ENCODE measurements around the gene COG5.

COG5 gene

DNA sequence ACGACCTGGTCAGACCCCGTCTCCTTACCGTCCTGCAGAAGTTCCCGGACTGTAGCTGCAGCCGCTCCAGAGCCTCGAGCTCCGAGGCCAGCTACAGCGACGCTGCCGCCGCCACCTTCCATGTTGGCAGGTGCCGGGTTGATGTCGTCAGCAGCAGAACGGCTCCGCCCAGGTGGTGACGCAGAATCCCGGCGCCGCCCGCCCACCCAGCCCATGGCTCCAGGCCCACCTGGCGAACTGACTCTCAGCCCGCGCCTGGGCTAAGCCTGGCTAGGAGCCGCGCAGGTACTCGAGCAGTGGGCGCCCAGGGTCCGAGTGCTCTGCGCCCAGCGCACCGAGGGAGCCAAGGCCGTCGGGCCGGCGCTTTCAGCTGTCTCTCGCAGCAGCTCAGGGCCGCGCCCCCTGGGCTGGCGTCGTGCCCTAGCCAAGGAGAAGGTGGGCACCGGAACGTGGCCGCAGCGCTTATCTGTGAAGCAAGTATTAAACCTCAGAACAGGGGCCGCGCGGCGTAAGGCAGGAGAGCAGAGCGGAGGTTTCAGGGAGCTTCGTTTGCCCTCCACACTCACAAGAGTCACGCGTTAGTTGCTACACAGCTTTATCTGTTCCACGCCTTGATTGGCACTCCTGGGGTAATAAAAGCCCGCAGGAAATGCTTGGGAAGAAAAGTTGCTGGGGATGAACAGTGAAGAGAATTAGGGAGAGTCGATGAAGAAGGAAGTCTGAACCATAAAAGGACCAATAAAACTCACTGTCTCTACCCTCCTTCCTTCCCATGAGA is at the start of gene COG5, which contains the start of gene DUS4L:
Gene COG5, minus strand, starts transcription at position 146 of the 778 bp plus-strand sequence. Its CDS starts 24 bp downstream, at position 122.
Gene DUS4L, plus strand, starts transcription at position 197 of the 778 bp plus-strand sequence. CDS start 3,100 bp downstream, outside the sequence.
- no peak for DNase-seq (ENCODE audit: low read depth, low spot score)
- peak within 1 kb of the TSS; percentile 95 for H3K27ac ChIP-seq

DNA sequence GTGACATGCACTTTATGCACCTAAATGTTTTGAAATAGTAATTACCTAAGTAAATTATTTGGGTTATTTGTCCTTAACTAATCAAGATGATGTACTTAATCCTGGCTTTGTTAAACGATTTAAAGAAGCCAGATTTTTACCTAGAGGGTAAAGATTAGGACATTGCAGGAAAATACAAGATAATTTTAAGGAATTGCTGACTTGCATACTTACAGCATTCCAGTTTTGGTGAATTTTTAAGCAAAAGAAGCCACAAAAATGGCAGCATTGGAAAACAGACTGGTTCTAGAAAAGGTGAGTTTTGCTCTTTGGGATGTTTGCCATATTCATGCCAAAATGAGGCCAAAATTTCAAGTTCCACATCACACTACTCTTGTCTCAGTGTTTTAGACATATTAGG is 49.7 kb upstream of the COG5 start:
- H3K27ac ChIP-seq: peak overlapping the region; percentile 19
- DNase-seq (ENCODE audit: low read depth, low spot score): no peak

DNA sequence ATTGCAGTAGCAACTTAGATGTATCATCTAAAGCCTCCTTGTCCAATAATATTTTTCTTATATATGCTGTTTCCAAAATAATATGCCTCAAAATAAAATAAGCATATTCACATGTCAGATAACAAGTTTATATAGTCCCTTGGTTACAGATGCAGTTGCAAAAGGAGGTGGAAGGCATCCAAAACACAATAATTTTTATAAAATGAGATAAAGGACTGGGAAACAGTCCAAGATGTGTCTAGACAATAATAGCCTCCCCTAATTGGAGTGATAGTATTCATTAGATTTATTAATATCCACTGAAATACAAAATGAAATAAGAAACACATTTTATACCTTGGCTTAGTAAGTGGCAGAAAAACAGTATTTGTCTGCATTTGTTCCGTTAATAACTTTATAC is 46.6 kb upstream of the COG5 start:
- no peak for DNase-seq (ENCODE audit: low read depth, low spot score)
- no peak overlapping the region for H3K27ac ChIP-seq

DNA sequence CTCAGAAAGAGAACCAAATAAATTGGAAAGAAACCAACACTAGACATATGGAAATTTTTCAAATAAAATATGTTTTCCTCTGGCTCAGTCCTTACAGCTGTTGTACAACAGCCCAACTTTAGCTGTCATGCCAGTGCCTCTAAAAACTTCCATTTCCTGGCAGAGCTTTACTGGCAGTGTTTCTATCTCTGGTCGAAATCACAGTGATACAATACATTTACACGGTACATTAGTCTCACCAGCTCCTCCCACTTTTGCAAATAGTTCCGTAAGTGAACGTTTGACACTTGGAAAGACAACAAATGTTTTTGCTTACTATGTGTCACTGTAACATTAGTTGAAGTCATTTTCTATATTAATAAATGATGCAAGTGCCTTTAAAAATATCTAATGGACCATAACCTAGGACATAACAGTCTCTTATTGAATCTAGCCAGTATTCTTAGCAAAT is 46.1 kb upstream of the COG5 start:
- H3K27ac ChIP-seq: no peak overlapping the region
- no peak for DNase-seq (ENCODE audit: low read depth, low spot score)

DNA sequence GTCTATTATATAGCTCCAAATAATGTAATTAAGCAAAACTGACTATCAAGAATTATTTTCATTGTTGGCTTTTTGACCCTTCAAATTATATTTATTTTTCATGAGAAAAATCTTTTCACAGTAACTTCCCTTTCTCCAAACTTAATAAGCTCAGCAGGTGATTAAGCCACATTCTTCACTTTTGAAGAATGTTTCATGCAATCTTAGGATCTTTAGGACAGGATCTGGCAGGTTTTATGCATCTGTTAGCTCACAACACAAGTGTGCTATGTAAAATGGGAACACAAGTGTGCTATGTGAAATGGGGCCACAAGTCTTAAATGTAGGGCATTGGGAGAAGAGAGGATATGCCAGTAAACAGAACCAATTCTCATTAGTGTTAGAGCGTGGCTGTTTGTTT is 42.6 kb upstream of the COG5 start:
- peak overlapping the region; percentile 16 for H3K27ac ChIP-seq
- no peak for DNase-seq (ENCODE audit: low read depth, low spot score)

DNA sequence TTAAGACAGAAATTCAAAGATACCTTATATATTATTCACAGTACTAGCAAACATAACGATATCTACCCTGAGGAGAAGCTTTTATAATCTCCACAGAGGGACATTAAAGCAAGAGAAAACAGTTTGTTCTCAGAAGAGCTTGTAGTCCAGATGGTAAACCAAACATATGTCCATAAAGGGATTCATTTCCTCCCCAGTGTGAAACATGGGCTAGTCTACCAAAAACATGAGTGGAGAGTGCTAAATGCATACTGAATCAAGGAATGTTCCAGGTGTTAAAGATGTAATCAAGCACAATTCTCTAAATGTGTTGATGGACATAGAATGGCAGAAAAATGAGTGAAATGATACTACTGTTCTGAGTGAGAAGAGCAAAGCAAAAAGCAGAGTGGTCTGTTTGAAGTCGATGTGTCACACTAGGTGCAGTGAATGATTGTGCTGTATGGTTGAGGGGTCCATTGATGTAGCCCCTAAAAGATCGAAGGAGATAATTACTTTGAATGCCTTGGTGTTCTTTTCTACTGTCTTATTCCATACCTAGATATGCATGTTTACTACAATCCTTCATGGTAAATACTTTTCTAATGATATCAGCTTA is 41.6 kb upstream of the COG5 start:
- H3K27ac ChIP-seq: no peak overlapping the region
- no peak for DNase-seq (ENCODE audit: low read depth, low spot score)

DNA sequence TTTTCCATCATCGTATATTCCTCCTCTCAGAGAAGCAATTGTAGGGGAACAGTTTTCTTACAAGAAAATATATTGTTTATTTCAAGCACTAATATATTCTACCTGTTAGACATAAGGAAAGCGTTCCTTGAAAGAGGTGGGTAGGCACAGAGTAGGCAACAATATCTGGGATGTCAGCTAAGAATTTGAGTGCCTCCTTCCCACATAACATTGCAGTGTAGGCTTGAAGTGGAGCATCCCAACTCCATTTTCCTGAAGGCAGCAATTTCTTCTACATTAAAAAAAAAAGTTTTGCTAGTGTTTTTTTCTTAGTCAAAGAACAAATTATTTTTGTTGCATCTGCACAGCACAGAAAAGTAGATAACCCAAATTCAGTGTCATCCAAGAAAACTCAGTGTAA is 37.1 kb upstream of the COG5 start:
- no peak for DNase-seq (ENCODE audit: low read depth, low spot score)
- H3K27ac ChIP-seq: no peak overlapping the region

DNA sequence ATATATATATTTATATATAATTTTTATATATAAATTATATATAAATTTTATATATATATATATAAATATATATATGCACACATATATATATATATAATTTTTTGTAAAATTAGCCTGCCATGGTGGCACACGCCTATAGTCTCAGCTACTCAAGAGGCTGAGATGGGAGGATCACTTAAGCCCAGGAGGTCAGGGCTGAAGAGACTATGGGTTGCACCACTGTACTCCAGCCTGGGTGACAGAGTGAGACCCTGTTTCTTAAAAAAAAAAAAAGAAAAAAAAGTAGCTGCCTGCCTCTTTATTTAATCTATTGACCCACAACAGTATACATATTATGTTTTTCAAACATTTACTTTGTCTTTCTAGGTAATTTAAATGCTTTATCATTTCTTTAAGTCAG is 35.5 kb upstream of the COG5 start:
- no peak for DNase-seq (ENCODE audit: low read depth, low spot score)
- no peak overlapping the region for H3K27ac ChIP-seq

DNA sequence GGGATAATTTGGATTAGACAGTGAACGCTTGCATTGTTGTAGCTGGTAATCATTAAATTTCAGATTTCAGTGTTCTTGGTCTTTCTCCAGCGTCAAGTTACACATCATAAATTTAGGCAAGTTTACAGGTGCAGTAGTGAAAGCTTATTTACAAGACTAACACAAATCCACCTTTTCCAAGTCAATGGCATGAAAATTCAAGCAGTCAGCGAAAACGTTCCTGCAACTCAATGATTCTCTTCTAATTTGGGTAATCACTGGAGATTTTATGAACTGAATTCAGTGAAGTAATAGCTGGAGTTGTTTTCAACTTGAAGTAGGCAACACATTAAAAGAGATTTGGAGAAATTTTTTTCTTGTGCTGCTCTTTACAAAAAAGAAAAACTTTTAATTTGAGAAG is 34.2 kb upstream of the COG5 start:
- no peak overlapping the region for H3K27ac ChIP-seq
- DNase-seq (ENCODE audit: low read depth, low spot score): no peak

DNA sequence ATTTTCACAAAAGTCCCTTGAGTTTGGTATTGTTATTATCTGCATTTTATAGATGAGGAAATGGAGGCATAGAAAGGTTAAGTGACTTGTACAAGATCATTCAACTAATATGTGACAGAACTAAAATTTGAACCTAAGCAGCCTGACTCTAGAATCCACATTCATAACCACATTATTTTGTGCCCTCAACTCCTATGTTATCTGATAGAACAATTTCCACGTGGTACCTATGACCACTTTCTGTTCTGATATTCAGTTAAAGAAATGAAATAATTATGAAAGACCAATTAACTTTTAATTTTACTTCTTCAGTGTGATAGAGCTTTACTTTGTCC is 33.8 kb upstream of the COG5 start:
- H3K27ac ChIP-seq: no peak overlapping the region
- DNase-seq (ENCODE audit: low read depth, low spot score): no peak

DNA sequence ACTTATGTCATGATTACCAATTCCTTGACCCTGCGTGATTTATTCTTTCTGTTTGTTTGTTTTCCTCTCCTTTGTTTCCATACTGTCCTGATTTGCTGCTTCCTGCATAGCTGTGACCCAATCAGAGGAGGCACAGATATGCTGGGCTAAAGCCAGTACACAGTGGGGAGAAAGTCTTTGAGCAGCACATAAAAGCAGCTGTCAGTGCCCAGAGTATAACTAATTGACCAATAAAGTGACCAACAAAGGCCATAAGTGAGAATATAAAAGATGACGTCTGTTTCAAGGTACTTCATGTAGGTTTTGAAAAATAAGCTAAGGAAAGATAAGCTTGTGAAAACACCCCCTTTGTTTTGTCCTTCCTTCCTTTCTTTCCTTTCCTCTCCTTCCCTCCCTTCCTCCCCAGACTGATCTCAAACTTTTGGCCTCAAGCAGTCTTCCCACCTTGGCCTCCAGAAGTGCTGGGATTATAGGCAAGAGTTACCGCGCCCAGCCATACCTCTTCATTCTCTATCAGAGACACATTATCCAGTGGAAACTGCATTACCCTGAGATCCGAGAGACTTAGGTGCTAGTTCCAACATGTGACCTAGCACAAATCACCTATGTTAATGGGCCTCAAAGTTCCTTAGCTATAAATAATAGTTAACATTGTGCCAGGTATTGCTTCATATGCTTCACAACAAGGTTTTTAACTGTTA is 33.3 kb upstream of the COG5 start:
- H3K27ac ChIP-seq: no peak overlapping the region
- DNase-seq (ENCODE audit: low read depth, low spot score): no peak

DNA sequence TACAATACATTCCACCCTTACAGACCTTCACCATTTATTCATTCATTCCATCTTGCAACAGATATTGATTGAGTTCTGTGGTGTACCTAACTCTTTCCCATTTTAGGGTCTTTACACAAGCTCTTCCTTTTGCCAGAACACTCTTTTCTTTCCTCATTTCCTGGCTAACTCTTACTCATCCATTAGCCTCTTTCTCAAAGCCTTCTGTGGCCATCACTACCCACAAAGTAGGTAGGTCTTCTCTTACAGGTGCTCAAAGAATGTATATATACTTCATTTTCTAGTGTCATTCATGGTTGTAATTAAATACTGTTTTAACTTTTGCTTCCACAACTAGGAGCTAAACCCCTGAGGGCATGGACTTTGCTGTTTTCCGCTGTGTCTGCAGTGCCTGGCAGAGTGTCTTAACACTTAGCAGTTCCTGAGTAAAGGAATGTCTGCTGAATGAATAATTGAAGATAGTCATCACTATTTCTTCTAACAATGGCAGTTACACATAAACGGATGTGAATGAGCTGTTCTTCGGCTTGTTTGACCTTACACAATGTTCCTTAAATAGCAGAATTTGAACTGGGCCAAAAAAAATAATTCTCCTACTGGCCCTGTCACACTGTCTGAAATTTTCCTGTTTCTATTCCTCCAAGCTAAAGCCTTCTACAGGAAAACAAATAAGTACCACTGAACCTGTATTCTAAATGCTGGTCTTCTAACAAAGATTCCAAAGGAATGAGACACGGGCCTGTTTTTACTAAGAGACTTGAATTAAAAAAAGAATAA is 31.4 kb upstream of the COG5 start:
- peak; percentile 83 for DNase-seq (ENCODE audit: low read depth, low spot score)
- H3K27ac ChIP-seq: peak overlapping the region; percentile 86

DNA sequence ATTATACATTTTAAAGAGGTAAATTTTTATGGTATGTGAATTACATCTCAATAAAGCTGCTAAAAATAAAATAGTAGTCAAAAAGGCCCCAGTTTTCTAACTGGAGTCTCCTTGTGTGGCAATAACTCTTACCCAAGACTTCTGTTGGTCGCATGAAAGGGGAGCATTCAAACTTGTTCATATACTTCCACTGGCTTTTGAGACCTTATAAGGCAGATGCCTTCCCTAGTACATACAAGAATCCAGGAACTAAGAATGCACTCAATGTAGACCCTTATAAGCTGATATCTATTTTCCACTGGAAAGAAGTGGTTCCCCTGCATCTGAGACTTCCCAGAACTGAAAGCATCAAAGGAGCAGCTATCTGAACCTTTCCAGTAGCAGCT is 29.3 kb upstream of the COG5 start:
- no peak overlapping the region for H3K27ac ChIP-seq
- no peak for DNase-seq (ENCODE audit: low read depth, low spot score)

DNA sequence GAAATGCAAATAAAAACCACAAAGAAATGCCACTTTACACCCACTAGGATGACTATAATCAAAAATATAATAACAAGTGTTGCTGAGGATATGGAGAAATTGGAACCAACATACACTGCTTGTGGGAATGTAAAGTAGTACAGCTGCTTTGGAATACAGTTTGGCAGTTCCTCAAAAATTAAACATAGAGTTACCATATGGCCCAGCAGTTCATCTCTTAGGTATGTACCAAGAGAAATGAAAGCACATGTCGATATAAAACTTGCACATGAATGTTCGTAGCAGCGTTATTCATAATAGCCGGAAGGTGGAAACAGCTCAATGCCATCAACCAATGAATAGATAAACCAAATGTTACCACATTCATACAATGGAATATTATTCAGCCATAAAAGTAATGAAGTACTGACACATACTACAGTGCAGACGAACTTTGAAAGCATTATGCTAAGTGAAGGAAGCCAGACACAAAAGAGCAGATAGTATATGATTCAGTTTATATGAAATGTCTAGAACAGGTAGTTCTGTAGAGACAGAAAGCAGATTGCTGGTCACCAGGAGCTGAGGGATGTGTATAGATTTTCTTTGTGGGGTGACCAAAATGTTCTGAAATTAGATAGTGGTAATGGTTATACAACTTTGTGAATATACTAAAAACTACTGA is 28.8 kb upstream of the COG5 start:
- no peak overlapping the region for H3K27ac ChIP-seq

DNA sequence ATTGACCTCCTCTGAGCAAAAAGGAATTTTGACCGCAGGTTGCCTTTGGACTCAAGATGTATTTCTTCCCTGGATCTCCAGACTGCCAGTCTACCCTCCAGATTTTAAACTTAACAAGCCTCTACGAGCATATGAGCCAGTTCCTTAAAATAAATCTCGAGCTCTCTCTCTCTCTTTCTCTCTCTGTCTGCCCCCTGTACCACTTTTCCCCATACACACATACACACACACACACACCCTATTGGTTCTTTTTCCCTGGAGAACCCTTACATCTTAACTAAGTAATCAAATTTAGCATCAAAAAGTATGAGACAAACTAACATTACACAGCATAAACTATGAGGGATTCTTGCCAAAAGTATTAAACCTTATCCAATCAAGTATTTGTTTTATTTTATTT is 27.7 kb upstream of the COG5 start:
- H3K27ac ChIP-seq: no peak overlapping the region
- DNase-seq (ENCODE audit: low read depth, low spot score): no peak

More for the DNA sequence above, 28.8 kb upstream of the COG5 start:
- DNase-seq (ENCODE audit: low read depth, low spot score): no peak

DNA sequence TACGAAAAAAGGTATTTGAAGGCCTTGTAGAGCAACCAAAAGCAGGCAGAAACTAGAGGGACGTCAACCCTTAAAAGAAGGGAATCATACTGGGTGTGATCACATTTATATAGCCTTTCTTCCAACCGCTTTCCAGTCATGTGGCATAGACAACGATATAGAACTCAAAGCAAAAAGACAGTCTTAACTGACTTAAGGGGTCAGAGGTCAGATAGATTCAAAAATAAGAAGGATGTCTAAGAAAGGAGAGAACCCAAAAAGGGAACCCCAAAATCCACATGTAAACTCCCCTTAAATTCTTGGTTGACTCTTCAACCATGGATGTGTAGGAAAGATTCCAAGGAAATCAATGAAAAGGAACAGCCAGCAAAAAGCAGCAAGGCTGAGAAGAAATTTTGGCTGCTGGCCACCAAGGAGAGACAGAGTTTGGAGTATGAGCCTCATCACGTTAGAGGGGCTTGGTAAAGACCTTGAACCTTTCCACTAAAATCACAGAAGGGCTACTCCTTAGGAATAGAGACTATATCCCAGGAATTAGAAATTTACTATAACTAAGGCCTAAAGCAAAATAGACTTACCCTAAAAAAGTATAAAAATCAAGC is 24.9 kb upstream of the COG5 start:
- H3K27ac ChIP-seq: no peak overlapping the region
- no peak for DNase-seq (ENCODE audit: low read depth, low spot score)

DNA sequence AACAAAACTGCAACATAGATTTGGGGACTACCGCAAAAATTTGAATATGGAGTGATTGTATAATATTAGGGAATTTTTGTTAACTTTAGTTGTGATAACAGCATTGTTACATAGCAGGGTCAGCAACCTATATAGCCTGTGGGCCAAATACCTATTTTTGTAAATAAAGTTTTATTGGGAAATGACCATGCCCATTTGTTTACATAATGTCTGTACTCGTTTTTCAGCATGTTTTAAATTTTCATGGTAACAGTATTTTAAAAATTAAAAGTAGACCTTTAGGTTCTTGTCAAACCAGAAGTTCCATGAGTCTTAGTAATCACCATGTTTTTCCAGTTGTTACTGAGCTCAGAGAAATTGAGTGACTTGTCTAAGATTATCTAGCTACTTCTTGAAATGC is 21.0 kb upstream of the COG5 start:
- no peak overlapping the region for H3K27ac ChIP-seq
- no peak for DNase-seq (ENCODE audit: low read depth, low spot score)

DNA sequence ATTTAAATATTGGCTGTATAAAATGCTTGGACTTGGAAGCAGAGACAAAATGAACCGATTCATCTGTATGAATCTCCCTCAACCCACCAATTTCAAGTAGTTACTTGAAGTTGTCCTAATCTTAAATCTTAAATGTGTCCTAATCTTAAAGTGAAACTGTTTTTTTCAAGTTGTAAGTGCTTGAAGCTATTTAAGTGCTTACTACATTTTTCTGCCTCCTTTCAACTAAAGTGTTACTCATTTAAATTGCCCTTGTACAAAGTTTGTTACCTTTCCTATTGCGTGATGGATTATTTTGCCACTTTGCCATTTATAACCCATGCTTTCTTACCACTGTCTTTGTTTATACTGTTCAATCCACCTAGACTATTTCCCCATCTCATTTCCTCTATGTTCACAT is 19.2 kb upstream of the COG5 start:
- no peak for DNase-seq (ENCODE audit: low read depth, low spot score)

DNA sequence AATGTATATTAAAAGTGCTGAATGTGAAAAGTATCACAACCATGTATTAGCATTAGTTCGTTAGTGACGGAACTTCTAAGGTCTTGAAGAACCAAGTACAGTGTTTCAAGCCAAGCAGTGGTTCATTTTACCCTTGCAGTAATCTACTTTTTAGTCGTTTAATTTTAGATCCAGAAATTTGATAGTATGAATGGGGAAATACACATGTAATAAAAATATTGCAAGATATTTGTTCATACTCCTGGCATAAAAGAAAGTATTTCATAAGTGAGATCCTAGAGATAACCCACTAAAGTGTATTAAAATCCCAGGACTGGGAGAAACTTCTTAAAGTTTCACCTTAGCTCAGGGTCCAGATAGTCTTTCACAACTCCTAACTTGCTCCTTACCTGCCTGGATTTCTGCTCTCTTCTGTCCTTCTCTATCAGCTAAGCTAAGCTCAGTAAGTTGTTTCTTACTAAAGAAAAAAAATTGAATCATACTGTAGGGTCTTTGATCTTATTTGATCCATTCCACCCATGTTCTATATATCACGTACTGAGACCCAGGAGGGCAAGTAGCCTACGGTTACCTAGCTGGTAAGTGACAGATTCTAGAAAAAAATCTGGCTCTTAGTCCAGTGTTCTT is 17.8 kb upstream of the COG5 start:
- no peak for DNase-seq (ENCODE audit: low read depth, low spot score)
- H3K27ac ChIP-seq: peak overlapping the region; percentile 66

More for the DNA sequence above, 19.2 kb upstream of the COG5 start:
- H3K27ac ChIP-seq: no peak overlapping the region
